GM19324 (cell line): ENCODE measurements around the gene SHISA8.
"Not testable (repeated sequence)": the region's sequence is repeated elsewhere in the genome, so short reads cannot be mapped to it uniquely, and the experiment has no call there.

Experiments used
- ATAC-seq: cut with Tn5 transposase; IDR thresholded peaks from one replicate; pipeline ENCODE4 v1.9.1; 2021; ENCODE audit warnings: mild to moderate bottlenecking, moderate library complexity; ENCODE audit not compliant: unreplicated experiment, low FRiP score

Gene SHISA8

GRCh38 chr22:41915035-41915785 is at the start of gene SHISA8:
Gene SHISA8 (minus strand): TSS chr22:41915074. CDS start chr22:41914667, 407 bp downstream.
- no peak for ATAC-seq

- no peak for ATAC-seq
Observed at GRCh38 chr22:41964112-41964491, 49.2 kb upstream of the SHISA8 start.

GRCh38 chr22:41963453-41964111 is 48.7 kb upstream of the SHISA8 start:
- ATAC-seq: no peak

DNA sequence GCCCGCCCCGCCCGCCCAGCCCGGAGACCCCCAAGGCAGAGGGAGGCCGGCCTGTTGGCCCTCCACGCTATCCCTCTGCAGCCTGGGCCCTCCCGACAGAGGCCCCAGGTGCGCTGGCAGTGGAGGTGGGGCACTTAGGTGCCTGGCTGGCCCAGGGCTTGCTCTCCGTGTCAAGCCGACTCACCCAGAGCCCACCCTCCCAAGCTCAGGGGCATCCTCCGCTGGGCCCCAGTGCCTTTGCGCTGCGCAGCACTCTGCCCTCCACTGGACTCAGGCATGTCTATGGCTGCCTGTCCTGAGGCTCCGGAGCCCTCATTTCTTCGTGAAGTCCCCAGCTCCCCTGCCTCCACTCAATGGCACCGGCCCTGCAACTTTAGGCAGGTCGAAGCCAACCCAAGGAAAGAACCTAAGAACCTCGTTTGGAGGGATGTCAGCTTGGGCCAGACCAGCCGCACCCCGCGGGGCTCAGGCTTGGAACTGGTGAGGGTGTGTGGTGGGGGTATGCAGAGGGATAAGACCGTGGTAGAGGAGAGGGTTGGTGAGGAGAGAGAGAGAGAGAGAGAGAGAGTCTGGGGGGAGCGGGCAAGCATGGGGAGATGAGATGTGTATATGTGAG is 43.2 kb upstream of the SHISA8 start:
- ATAC-seq: no peak

GRCh38 chr22:41952713-41953112 is 37.8 kb upstream of the SHISA8 start:
- no peak for ATAC-seq

GRCh38 chr22:41951898-41952474 is 37.1 kb upstream of the SHISA8 start, which contains the start of gene SMIM45:
Gene SMIM45 (plus strand): TSS chr22:41952150.
- ATAC-seq: no peak

- no peak for ATAC-seq
Observed at GRCh38 chr22:41949297-41949965, 34.6 kb upstream of the SHISA8 start.

GRCh38 chr22:41948928-41949296 is 34.0 kb upstream of the SHISA8 start:
- ATAC-seq: not testable (repeated sequence)

GRCh38 chr22:41948142-41948541 is 33.3 kb upstream of the SHISA8 start:
- ATAC-seq: no peak

- no peak for ATAC-seq
Observed at GRCh38 chr22:41947424-41948080, 32.7 kb upstream of the SHISA8 start.

DNA sequence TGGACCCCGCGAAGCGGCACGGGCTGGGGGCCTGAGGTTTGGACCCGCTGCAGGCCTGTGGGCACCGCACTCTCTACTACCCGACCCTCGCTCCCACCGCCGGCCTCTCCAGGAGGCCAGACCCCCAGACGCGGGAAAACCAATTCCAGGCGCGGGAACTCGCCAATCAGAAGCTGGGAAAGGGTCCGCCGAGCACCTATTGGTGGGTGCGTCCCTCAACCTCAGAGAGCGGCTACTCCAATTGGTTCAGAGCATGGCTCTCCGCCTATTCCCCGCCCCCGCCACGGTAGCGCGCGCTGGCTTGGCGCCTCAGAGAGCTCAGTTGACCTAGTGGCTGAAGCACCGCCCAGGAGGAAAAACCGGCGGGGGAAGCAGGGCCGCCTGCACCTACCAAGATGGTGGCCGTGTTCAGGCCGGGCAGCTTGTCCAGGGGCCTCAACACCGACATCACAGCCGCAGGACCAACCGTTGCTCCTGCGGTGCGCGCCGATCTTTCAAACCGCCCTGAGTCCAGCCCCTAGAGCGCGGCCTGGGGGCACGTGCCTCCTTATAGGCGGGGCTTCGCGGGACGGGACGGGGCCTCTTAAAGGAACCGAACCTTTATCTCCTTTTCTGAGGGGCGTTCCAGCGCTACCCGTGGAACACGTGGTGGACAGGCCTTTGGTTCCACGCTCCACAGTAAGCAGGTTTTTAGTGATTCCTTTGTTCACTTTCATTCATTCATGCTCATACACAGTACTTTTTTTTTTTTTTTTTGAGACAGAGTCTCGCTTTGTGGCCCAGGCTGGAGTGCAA is 32.0 kb upstream of the SHISA8 start, which contains the start of gene CENPM:
TSS of gene CENPM (minus strand) at position 524 of the 795 bp plus-strand sequence. CDS start at position 448, 76 bp downstream.
- ATAC-seq: peak; percentile 85

- ATAC-seq: no peak
Observed at GRCh38 chr22:41943661-41944209, 28.9 kb upstream of the SHISA8 start.

- no peak for ATAC-seq
Observed at GRCh38 chr22:41940832-41941765, 26.2 kb upstream of the SHISA8 start.

- peak; percentile 59 for ATAC-seq
Observed at GRCh38 chr22:41939981-41940831, 25.3 kb upstream of the SHISA8 start.

DNA sequence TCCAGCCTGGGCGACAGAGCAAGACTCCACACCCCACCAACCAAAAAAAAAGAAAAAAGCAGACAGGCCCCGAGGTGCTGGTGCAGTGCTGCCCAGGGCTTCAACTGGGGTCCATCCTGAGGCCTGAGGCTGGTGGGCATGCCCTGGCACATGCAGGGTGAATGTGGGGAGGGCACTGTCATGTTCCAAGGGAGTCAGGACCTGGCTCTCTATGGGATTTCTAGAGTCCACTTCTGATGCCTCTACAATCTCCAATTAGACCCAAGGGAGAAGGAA is 22.0 kb upstream of the SHISA8 start:
- no peak for ATAC-seq

DNA sequence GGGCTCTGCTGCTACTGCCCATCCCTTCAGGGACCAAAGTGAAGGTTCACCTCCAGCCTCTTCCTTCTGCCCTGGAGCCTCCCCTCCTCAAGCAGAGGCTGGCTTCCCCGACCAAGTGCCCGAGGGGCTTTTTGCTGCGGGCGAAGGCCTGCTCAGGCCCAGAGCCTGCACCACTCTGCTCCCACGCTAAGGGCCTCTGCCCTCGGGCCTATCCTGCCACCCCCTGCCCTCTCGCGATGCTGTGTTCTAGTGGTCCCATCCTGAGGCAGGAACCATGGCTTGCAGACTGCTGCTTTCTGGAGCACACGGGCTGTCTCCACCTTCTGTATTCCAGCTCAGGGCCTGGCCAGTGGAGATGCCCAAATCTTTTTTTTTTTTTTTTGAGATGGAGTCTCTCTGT is 20.6 kb upstream of the SHISA8 start:
- no peak for ATAC-seq

DNA sequence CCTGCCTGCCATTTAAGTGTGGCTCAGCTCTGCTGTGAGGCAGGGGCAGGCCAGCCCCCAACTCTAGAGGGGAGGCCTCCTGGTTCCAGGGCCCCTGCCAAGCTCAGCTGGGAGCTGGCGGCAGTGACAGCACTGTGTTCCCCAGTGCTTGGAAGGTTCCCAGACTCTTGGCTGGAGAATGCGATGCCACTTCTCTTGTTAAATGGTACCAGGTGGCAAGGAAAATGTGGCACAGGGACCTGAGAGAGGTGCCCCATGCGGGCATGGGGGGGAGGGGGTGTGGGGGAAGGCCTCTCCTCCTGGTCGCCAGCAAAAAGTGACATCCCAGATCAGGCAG is 20.1 kb upstream of the SHISA8 start:
- no peak for ATAC-seq
